ENCODE data around the gene ANKRD60. TPM values are rescaled to one million over a fixed set of nuclear protein-coding genes. Genes with fewer than 3 reads are reported as not detected.

Gene ANKRD60
- total and polyA plus RNA-seq, 2 donors (not counting 1 experiment from before 2014, with no cell fraction given): not detected

GRCh38 chr20:58198384-58198783, 30.1 kb downstream of the ANKRD60 start:
- no peak for DNase-seq (ENCODE audit: low read depth in 2 of 2)
- Histone ChIP-seq H4K20me1 (ENCODE audit: control insufficient read depth, extremely low read depth, insufficient read depth, low read length) (no peaks in the 10 kb centered on the region), H2AFZ (ENCODE audit: low read length) (no peak overlapping the region), H3K27me3 (ENCODE audit: control insufficient read depth, insufficient read depth, low read length) (no peaks in the 10 kb centered on the region), H3K4me1 (ENCODE audit: control insufficient read depth, extremely low read depth, insufficient read depth, low read length) (no peaks in the 10 kb centered on the region), H3K36me3 (ENCODE audit: control insufficient read depth, insufficient read depth, low read length) (no peaks in the 10 kb centered on the region), H3K27ac (ENCODE audit: insufficient read depth, low read length) (no peak overlapping the region), H3K79me2 (ENCODE audit: control insufficient read depth, insufficient read depth, low read length) (no peaks in the 10 kb centered on the region), H3K4me2 (ENCODE audit: extremely low read depth, insufficient read depth, low read length) (no peak overlapping the region), H3K4me3 (replicated peaks in 1 of 4; ENCODE audit: control extremely low read depth in 1 of 4, insufficient read depth in 1 of 4, low read depth in 3 of 4, low read length in 4 of 4) (no peak overlapping the region), H3K9ac (ENCODE audit: insufficient read depth, low read length) (no peak overlapping the region), H3K9me3 (ENCODE audit: control insufficient read depth, insufficient read depth, low read depth, low read length) (no peaks in the 10 kb centered on the region)
- TF ChIP-seq EZH2 (IDR thresholded peaks at IDR 0.05; ENCODE audit: low read length, missing control alignments): no peak
- no peak for TF ChIP-seq CTCF (conservative IDR thresholded peaks at IDR 0.05 in 1 of 2, IDR thresholded peaks at IDR 0.05 in 1 of 2; ENCODE audit: low read depth in 1 of 2, low read length in 2 of 2)

GRCh38 chr20:58197185-58197469, 31.3 kb downstream of the ANKRD60 start:
- Histone ChIP-seq H3K27me3 (ENCODE audit: control insufficient read depth, insufficient read depth, low read length) (no peaks in the 10 kb centered on the region), H4K20me1 (ENCODE audit: control insufficient read depth, extremely low read depth, insufficient read depth, low read length) (no peaks in the 10 kb centered on the region), H3K36me3 (ENCODE audit: control insufficient read depth, insufficient read depth, low read length) (no peaks in the 10 kb centered on the region), H3K27ac (ENCODE audit: insufficient read depth, low read length) (no peak overlapping the region), H3K9ac (ENCODE audit: insufficient read depth, low read length) (no peak overlapping the region), H3K4me3 (replicated peaks in 1 of 4; ENCODE audit: control extremely low read depth in 1 of 4, insufficient read depth in 1 of 4, low read depth in 3 of 4, low read length in 4 of 4) (no peak overlapping the region), H3K79me2 (ENCODE audit: control insufficient read depth, insufficient read depth, low read length) (no peaks in the 10 kb centered on the region), H3K9me3 (ENCODE audit: control insufficient read depth, insufficient read depth, low read depth, low read length) (no peaks in the 10 kb centered on the region), H2AFZ (ENCODE audit: low read length) (no peak overlapping the region), H3K4me1 (ENCODE audit: control insufficient read depth, extremely low read depth, insufficient read depth, low read length) (no peaks in the 10 kb centered on the region), H3K4me2 (ENCODE audit: extremely low read depth, insufficient read depth, low read length) (no peak overlapping the region)
- TF ChIP-seq CTCF (conservative IDR thresholded peaks at IDR 0.05 in 1 of 2, IDR thresholded peaks at IDR 0.05 in 1 of 2; ENCODE audit: low read depth in 1 of 2, low read length in 2 of 2) (no peak), EZH2 (IDR thresholded peaks at IDR 0.05; ENCODE audit: low read length, missing control alignments) (no peak)
- no peak for DNase-seq (ENCODE audit: low read depth in 2 of 2)

- Histone ChIP-seq H3K9ac (ENCODE audit: insufficient read depth, low read length) (no peak overlapping the region), H4K20me1 (ENCODE audit: control insufficient read depth, extremely low read depth, insufficient read depth, low read length) (no peaks in the 10 kb centered on the region), H3K27ac (ENCODE audit: insufficient read depth, low read length) (no peak overlapping the region), H3K36me3 (ENCODE audit: control insufficient read depth, insufficient read depth, low read length) (no peaks in the 10 kb centered on the region), H3K9me3 (ENCODE audit: control insufficient read depth, insufficient read depth, low read depth, low read length) (no peaks in the 10 kb centered on the region), H2AFZ (ENCODE audit: low read length) (no peak overlapping the region), H3K27me3 (ENCODE audit: control insufficient read depth, insufficient read depth, low read length) (no peaks in the 10 kb centered on the region), H3K79me2 (ENCODE audit: control insufficient read depth, insufficient read depth, low read length) (no peaks in the 10 kb centered on the region), H3K4me2 (ENCODE audit: extremely low read depth, insufficient read depth, low read length) (no peak overlapping the region), H3K4me1 (ENCODE audit: control insufficient read depth, extremely low read depth, insufficient read depth, low read length) (no peaks in the 10 kb centered on the region), H3K4me3 (replicated peaks in 1 of 4; ENCODE audit: control extremely low read depth in 1 of 4, insufficient read depth in 1 of 4, low read depth in 3 of 4, low read length in 4 of 4) (no peak overlapping the region)
- DNase-seq (ENCODE audit: low read depth in 2 of 2): no peak
- TF ChIP-seq EZH2 (IDR thresholded peaks at IDR 0.05; ENCODE audit: low read length, missing control alignments) (no peak), CTCF (conservative IDR thresholded peaks at IDR 0.05 in 1 of 2, IDR thresholded peaks at IDR 0.05 in 1 of 2; ENCODE audit: low read depth in 1 of 2, low read length in 2 of 2) (no peak)
Measured at GRCh38 chr20:58196402-58197184, 31.9 kb downstream of the ANKRD60 start.

All from fibroblast of lung (primary cell).